Measurements from ENCODE around the gene ECHDC3.
A peak's percentile ranks its signal among the peaks of the same experiment; 100 is the strongest.

ECHDC3 gene

GRCh38 chr10:11742009-11742778 lies at the start of gene ECHDC3:
TSS of gene ECHDC3 (plus strand) at chr10:11742382. CDS start at chr10:11742577, 195 bp downstream.
- H3K9me2 ChIP-seq (ENCODE audit: low read depth, low read length), result no peaks in the 10 kb centered on the region
- no peaks in the 10 kb centered on the region for H4K20me1 ChIP-seq (ENCODE audit: insufficient read depth, low read length)
- H3K79me2 ChIP-seq (ENCODE audit: insufficient read depth, low read length), result no peaks in the 10 kb centered on the region
- peak within 1 kb of the TSS; percentile 52; the same call in 1 of the 2 replicates for H3K9ac ChIP-seq (ENCODE audit: low read length)
- H3K27me3 ChIP-seq (ENCODE audit: insufficient read depth, low read length), result no peaks in the 10 kb centered on the region
- no peaks in the 10 kb centered on the region for H3K36me3 ChIP-seq (ENCODE audit: insufficient read depth, low read length)
- H3K4me1 ChIP-seq (ENCODE audit: insufficient read depth, low read length, severe bottlenecking), result peaks cover 10% of the 10 kb centered on the region
- H3K9me3 ChIP-seq (ENCODE audit: low read length), result no peaks in the 10 kb centered on the region
- H2AFZ ChIP-seq (ENCODE audit: low read length), result peak within 1 kb of the TSS; percentile 54; the same call in 1 of the 2 replicates
- peak within 1 kb of the TSS; percentile 65 for H3K4me3 ChIP-seq (ENCODE audit: low read depth, low read length, poor library complexity, severe bottlenecking)
- TF ChIP-seq EZH2 (IDR thresholded peaks at IDR 0.05; ENCODE audit: borderline replicate concordance, low read length) (no peak), CTCF (IDR thresholded peaks at IDR 0.05; ENCODE audit: low read length) (no peak)
- H3K27ac ChIP-seq (ENCODE audit: low read depth, low read length, poor library complexity, severe bottlenecking), result no peak within 1 kb of the TSS
- peak within 1 kb of the TSS; percentile 86 for H3K4me2 ChIP-seq (ENCODE audit: low read length)
- H3F3A ChIP-seq (ENCODE audit: insufficient read depth, low read length), result no peaks in the 10 kb centered on the region

DNA sequence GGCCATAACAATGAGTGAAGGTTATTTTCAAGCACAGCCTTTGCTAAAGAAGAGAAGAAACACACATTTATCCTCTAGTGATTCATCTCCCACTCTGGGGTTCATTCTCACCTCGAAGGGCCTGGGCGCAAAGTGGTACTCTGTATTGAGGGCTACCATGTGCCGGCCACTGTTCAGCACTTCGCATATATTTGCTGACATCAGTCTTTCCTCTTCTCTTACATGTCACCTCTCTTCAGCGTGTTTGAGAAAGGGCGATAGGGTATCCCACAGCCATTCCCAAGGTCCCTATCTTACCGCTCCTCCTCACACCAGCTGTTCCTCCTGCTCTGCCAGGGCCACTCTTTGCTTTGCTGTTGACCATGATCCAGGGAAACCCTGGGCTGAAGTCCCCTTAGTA lies 48.8 kb upstream of the ECHDC3 start:
- Histone ChIP-seq H3K27ac (ENCODE audit: low read depth, low read length, poor library complexity, severe bottlenecking) (no peak overlapping the region), H3K9me2 (ENCODE audit: low read depth, low read length) (no peaks in the 10 kb centered on the region), H3K79me2 (ENCODE audit: insufficient read depth, low read length) (no peaks in the 10 kb centered on the region), H3K4me1 (ENCODE audit: insufficient read depth, low read length, severe bottlenecking) (peaks cover 28% of the 10 kb centered on the region), H3F3A (ENCODE audit: insufficient read depth, low read length) (no peaks in the 10 kb centered on the region), H3K36me3 (ENCODE audit: insufficient read depth, low read length) (no peaks in the 10 kb centered on the region), H3K4me2 (ENCODE audit: low read length) (no peak overlapping the region), H3K9ac (ENCODE audit: low read length) (no peak overlapping the region), H3K4me3 (ENCODE audit: low read depth, low read length, poor library complexity, severe bottlenecking) (no peak overlapping the region), H3K9me3 (ENCODE audit: low read length) (no peaks in the 10 kb centered on the region), H3K27me3 (ENCODE audit: insufficient read depth, low read length) (no peaks in the 10 kb centered on the region; the same call in 1 of the 2 replicates), H2AFZ (ENCODE audit: low read length) (no peak overlapping the region), H4K20me1 (ENCODE audit: insufficient read depth, low read length) (no peaks in the 10 kb centered on the region)
- TF ChIP-seq EZH2 (IDR thresholded peaks at IDR 0.05; ENCODE audit: borderline replicate concordance, low read length) (no peak), CTCF (IDR thresholded peaks at IDR 0.05; ENCODE audit: low read length) (no peak)

DNA sequence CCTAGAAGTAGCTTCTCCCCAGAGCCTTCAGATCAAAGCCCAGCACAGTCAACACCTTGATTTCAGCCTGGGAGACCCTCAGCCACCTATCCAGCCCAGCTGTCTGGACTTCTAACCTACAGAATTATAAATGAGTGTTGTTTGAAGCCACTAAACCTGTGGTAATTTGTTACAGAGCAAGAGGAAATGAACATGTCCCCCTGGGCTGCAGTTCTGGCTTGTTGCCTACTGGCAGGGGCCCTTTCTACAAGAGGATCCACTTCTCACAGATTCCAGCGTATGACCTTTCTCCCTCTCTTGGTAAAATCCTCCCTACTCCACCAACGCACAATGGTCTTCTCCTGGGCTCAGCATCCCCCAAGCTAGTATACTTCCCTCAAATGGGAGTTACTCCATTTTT lies 46.4 kb upstream of the ECHDC3 start:
- no peak overlapping the region for H2AFZ ChIP-seq (ENCODE audit: low read length)
- TF ChIP-seq CTCF (IDR thresholded peaks at IDR 0.05; ENCODE audit: low read length) (no peak), EZH2 (IDR thresholded peaks at IDR 0.05; ENCODE audit: borderline replicate concordance, low read length) (no peak)
- H4K20me1 ChIP-seq (ENCODE audit: insufficient read depth, low read length), result no peaks in the 10 kb centered on the region

More for the DNA sequence above, 46.4 kb upstream of the ECHDC3 start:
- H3K4me3 ChIP-seq (ENCODE audit: low read depth, low read length, poor library complexity, severe bottlenecking), result no peak overlapping the region
- no peaks in the 10 kb centered on the region for H3K9me2 ChIP-seq (ENCODE audit: low read depth, low read length)
- no peak overlapping the region for H3K9ac ChIP-seq (ENCODE audit: low read length)
- no peaks in the 10 kb centered on the region for H3F3A ChIP-seq (ENCODE audit: insufficient read depth, low read length)
- H3K4me1 ChIP-seq (ENCODE audit: insufficient read depth, low read length, severe bottlenecking), result peaks cover 34% of the 10 kb centered on the region
- no peak overlapping the region for H3K4me2 ChIP-seq (ENCODE audit: low read length)
- H3K27ac ChIP-seq (ENCODE audit: low read depth, low read length, poor library complexity, severe bottlenecking), result peak overlapping the region; percentile 64
- no peaks in the 10 kb centered on the region; the same call in 1 of the 2 replicates for H3K27me3 ChIP-seq (ENCODE audit: insufficient read depth, low read length)
- no peaks in the 10 kb centered on the region for H3K36me3 ChIP-seq (ENCODE audit: insufficient read depth, low read length)
- no peaks in the 10 kb centered on the region for H3K9me3 ChIP-seq (ENCODE audit: low read length)
- H3K79me2 ChIP-seq (ENCODE audit: insufficient read depth, low read length), result no peaks in the 10 kb centered on the region

Measured in OCI-LY1 (cell line).